ENCODE measurements around the gene SLC5A2. TPM values are rescaled to one million over a fixed set of nuclear protein-coding genes. Genes with fewer than 3 reads are reported as not detected.
A peak's percentile ranks its signal among the peaks of the same experiment; 100 is the strongest.

SLC5A2 gene
- total and polyA plus RNA-seq, 2 of the 13 experiments (the other 11 are each of a cell fraction or from before 2014, with no cell fraction given): 0.24 to 0.97 TPM

DNA sequence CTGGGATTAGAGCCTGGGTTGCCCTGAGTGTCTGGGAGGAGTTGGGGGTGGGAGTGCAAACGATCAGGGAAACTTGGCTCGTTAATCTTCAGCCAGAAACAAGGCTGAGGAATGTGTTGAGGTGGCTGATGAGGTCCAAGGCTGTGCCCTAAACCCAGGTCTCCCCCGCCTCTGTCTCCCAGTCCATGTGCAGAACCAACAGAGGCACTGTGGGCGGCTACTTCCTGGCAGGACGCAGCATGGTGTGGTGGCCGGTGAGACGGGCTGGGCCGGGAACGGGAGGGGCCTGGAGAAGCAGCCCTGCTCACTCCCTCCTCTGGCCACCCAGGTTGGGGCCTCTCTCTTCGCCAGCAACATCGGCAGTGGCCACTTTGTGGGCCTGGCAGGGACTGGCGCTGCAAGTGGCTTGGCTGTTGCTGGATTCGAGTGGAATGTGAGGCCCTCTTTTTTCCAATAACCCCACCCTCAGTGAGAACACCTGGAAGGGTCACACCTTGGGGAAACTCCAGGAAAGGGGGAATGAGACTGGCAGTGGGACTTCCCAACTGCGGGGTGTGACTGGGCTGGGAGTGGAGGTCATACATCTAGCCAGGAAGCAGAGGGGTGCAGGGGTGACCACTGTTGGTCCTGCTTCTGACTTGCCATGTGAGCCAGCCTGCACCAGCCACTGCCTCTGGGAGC is 1.7 kb downstream of the SLC5A2 start (continued):
- TF ChIP-seq ZNF230 (CRISPR knock-in tag; IDR thresholded peaks at IDR 0.05) (peak; percentile 49), ZNF597 (CRISPR knock-in tag; IDR thresholded peaks at IDR 0.05) (no peak), ATF5 (CRISPR knock-in tag; IDR thresholded peaks at IDR 0.05; ENCODE audit: low read depth) (no peak), YY1 (IDR thresholded peaks at IDR 0.05; ENCODE audit: insufficient read depth, insufficient replicate concordance, low read depth, low read length) (peak; percentile 26), RAD51 (IDR thresholded peaks at IDR 0.05; ENCODE audit: borderline replicate concordance) (no peak), ZSCAN9 (CRISPR knock-in tag; IDR thresholded peaks at IDR 0.05; ENCODE audit: borderline replicate concordance) (no peak), ZNF878 (CRISPR knock-in tag; IDR thresholded peaks at IDR 0.05) (no peak), ARID3A (IDR thresholded peaks at IDR 0.05; ENCODE audit: low read depth, low read length) (no peak), TFDP1 (CRISPR knock-in tag; IDR thresholded peaks at IDR 0.05; ENCODE audit: borderline replicate concordance) (peak; percentile 68; the same call in 1 of the 2 replicates), HNRNPUL1 (IDR thresholded peaks at IDR 0.05; ENCODE audit: low read depth, low read length) (no peak), ZNF629 (CRISPR knock-in tag; conservative IDR thresholded peaks at IDR 0.05) (0 out of 2 replicates have a peak, but pooled peaks have one; percentile 36), ZNF552 (CRISPR knock-in tag; IDR thresholded peaks at IDR 0.05; ENCODE audit: borderline replicate concordance) (no peak), SMAD9 (CRISPR knock-in tag; IDR thresholded peaks at IDR 0.05) (no peak), MIXL1 (CRISPR knock-in tag; IDR thresholded peaks at IDR 0.05) (0 out of 2 replicates have a peak, but pooled peaks have one; percentile 20), ZNF670 (CRISPR knock-in tag; IDR thresholded peaks at IDR 0.05; ENCODE audit: borderline replicate concordance) (no peak), NFE2L2 (IDR thresholded peaks at IDR 0.05; ENCODE audit: low read length) (no peak), AGO1 (IDR thresholded peaks at IDR 0.05; ENCODE audit: low read depth, low read length, poor library complexity, severe bottlenecking) (no peak), PAXIP1 (CRISPR knock-in tag; conservative IDR thresholded peaks at IDR 0.05) (peak; percentile 69), E2F5 (CRISPR knock-in tag; conservative IDR thresholded peaks at IDR 0.05) (no peak), CBX1 (IDR thresholded peaks at IDR 0.05; ENCODE audit: low read depth) (no peak), TAF1 (CRISPR knock-in tag; IDR thresholded peaks at IDR 0.05) (peak; percentile 50; the same call in 1 of the 2 replicates)
